NCI-H2107 (cell line): ENCODE measurements around the gene MIB2.
A peak's percentile ranks its signal among the peaks of the same experiment; 100 is the strongest.
"Not testable (repeated sequence)": the region's sequence is repeated elsewhere in the genome, so short reads cannot be mapped to it uniquely, and the experiment has no call there.

ENCODE experiments used
- DNase-seq: peaks from one replicate; lab custom pipeline; 2025; lab: John Stamatoyannopoulos, UW

Gene MIB2

DNA sequence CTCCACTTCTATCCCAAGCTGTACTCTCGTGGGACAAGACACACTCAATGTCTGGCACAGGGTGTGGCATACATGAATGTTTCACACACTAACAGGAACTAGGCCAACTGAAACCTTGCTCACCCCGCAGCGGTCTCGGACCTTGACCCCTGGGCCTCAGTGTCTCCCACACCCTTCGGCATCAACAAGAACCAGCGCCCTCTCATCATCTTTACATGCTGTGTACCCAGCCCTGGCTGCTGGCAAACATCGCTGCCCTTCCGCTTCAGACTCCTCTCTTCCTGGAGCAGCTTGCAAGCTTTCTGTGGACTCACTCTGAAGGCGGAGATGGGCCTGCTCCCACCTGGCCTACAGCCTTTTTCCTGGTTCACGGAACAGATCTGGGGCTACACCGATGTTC, 33.0 kb downstream of the MIB2 start:
- DNase-seq: not testable (repeated sequence)

- DNase-seq: peak; percentile 58
These were observed 43.6 kb downstream of the MIB2 start, which contains the start of gene CDK11B for GRCh38 chr1:1658583-1659549. Gene CDK11B (minus strand): TSS chr1:1659004. CDS start chr1:1657485, 1,519 bp downstream.

DNA sequence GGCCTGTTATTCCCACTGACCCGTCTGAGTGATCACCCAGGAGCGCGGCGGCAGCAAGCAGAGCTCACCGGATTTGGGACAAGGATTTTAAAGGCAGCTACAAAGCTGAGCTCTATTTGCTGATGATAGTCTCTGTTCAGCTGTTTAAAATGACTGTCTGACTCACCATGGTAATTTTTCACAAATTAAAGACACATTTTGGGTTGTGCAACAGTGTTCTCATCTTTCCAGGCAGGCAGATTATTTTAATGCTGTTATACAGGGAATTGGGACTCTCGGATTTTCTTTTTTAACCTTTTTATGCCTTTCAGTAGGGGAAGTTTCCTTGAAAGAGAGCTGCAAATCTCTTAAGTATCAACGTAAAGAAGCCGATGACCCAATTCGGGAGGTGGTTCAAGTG, 47.1 kb downstream of the MIB2 start:
- not testable (repeated sequence) for DNase-seq

DNA sequence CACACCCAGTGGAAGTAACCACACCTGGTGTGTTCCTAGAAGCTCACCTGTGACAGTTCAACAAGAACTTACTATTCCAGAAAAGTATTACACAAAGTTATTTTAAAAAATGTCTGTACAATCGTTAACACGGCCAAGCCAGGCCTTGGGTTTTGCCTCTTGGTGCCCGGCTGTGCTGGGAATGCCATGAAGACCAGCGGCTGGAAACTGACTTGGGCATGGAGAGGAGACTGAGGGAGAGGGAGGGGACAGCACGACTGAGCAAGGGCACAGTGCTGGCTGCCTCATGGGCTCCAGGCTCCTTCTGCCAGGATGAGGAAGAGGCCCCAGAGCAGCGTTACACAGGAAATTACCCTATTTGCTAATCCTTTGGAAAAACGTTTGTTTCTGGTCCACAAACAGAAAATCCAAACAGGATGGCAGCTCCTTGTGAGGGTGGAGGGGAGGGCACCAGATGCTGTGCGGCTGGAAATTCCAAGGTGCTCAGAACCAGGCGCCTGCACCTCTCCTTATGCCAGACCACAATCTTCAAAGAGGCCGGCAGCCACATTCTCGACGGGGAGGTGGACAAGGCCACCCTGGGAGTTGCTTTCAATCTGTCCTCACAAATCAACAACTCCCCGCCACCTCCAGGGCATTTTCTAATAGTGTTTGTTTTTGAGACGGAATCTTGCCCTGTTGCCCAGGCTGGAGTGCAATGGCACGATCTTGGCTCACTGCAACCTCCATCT, 47.7 kb downstream of the MIB2 start:
- not testable (repeated sequence) for DNase-seq

DNA sequence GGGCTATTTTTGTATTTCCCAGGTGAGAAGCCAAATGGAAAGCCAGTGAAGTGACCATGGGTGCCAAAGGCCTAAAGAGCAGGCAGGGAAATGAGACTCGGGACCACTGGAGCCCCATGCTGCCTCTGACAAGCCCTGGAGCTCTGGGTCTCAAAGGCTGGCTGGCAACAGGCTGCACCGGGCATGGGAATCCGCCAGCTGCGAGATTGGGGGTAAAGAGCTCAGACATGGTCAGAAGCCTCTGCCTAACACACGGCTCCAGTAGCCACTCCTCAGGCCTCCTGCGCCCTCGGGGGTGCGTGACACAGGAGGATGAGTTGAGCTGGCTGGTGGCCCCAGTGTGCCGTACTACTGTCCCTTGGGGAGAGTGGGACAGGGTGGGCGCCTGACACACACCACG, 49.0 kb downstream of the MIB2 start:
- not testable (repeated sequence) for DNase-seq

DNA sequence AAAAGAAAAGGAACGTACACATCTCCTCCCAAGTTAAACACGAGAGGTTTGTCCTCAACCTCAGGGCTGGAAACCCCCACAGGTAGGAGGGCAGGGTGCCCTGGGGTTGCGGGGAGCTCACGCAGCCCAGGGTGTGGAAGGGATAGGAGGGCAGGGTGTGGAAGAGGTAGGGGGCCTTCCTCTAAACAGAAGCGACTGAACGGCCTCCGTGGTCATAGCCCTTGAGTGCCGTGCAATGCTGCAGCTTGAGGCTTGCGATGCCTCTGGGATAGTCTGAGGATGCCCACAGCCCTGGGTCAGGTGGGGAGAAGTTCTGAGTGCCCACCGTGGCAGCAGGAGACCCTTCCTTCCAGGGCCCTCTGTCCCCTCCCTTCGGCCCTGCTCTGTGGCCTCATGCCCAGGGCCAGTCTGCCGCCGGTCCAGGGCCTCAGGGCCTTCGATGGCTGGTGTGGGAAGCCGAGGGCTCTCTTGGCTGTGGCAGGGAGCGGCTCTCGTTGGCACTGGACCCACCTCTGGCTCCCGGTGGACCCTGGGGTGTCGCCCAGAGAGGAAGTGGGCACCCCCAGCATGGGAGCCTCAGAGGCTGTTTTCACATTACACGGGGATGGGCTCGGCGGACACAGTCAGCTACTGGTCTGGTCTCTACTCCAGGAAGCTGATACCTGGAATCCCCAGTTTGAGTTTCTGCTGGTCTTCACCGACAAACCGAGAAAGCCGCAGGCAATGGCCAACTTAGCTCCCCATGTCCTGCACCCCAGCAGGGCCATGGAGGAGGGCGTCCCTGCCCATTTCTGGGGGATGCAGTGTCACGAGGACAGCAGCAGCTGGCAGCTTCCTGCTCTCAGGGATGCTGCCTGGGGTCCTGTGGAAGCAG, 49.9 kb downstream of the MIB2 start:
- no peak for DNase-seq

GRCh38 chr1:1665815-1666251, 50.5 kb downstream of the MIB2 start:
- DNase-seq: no peak

DNA sequence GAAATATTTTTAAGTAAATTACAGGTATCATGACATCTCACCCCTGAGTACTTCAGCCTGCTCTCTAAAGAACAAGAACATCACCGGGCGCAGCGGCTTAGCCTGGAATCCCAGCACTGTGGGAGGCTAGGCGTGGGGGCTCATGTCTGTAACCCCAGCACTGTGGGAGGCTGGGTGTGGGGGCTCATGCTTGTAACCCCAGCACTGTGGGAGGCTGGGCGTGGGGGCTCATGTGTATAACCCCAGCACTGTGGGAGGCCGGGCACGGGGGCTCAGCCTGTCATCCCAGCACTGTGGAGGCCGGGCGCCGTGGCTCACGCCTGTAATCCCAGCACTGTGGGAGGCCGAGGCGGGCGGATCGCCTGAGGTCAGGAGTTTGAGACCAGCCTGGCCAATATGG, 51.2 kb downstream of the MIB2 start:
- no peak for DNase-seq

DNA sequence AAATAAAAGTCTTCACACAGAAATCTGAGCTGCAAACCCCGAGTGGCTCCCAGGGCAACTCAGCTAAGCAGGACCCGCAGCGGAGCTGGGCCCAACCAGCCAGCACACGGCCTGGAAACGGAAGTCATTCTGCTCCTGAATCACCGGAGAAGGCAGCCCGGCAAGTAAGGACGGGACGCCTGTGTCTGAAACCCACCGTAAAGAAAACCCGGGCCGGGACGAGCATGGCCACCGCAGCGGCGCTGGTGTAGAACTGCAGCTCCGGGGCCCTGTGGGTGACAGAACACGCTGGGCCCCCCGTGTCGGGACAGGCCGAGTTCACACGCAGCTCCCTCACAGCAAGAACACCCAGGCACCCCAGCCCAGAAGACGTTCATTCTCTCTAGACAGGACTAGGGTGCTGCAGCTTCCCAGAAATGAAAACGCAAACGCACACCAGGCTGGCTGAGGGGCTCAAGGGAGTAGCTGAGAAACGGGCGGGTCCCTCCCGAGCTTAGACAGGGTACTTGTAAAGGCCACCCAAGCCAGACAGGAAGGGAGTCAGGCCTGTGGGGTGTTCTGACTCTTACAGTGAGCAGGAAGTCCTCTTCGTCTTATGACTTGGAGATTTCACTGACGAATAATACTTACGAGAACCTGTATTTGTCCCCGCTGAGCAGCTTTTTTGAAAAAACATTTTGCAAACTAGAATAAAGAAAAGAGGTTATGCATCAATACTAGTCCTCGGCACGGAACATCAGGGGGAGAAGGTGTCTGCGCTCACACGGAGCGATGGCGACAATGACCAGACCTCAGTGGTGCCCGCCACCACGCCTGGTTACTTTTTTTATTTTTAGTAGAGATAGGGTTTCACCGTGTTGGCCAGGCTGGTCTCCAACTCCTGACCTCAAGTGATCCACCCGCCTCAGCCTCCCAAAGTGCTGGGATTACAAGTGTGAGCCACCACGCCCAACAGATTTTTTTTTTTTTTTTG, 54.5 kb downstream of the MIB2 start:
- no peak for DNase-seq

DNA sequence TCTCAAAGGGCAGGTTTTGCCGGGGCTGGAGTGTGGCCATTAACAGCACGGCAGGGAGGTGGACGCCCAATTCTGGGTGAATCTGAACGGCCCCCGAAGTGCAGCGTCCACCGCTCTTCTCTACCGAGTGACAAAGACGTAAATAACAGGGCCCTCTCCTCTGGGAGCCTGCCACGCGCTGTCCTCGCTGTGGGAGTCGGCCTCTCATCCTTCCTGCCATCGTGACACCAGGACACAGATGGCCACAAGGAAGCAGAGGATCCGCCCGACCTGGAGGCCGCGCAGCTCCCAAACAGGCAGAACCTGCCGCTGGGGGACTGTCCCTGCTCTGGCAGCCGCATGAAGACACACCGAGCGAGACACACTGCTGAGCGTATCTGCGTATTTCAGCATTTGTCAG, 55.6 kb downstream of the MIB2 start:
- DNase-seq: no peak

GRCh38 chr1:1671365-1672119, 56.2 kb downstream of the MIB2 start:
- no peak for DNase-seq

DNA sequence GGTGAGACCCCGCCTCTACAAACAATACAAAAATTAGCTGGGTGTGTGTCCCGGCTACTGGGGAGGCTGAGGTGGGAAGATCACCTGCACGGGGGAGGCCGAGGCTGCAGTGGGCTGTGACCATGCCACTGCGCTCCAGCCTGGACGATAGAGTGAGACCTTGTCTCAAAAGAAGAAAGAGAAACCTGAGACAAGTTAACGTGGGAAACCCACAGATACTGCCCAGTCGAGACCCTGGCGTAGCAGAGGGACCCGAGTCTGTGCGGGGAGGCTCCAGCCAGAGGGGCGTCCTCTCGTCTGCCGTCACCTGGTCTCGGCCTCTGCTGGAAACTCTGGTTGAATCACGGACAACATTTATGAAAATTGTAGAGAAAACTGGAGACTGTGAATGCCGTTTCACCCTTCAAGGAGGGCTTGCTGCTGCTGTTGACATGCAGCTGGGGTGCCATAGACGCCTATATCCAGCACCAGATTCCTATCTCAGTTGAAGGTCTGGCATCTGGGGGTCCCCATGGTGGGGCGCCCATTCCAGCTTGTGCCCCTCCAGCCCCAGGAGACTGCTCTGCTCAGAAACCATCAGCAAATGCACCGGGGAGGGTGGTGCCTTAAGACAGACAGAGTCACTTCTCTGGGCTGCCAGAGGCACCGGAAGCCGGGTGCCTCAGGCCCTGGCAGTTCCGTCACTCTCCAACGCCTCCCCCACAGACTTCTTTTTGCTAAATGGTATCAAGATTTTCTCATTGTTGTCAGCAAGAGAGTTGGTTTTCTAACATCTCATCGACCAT, 57.1 kb downstream of the MIB2 start:
- DNase-seq: no peak

DNA sequence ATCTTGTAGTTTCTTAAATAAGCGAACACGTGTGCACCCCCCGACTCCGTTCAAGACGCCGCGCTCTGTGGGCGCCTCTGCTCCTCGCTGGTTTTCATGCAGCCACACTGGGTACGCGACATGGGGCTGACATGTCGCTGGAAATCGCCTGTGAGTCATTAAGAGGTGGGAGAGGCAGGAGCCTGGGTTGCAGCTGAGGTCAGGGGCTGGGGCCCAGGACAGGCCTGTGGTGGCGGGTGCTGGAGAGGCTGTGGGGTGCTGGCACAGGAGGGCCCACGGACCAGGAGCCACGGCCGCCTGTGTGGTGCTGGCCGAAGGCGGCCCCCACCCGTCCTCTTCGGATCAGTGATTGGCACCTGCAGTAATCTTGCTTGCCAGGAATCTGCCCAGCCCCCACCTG, 59.5 kb downstream of the MIB2 start:
- not testable (repeated sequence) for DNase-seq

GRCh38 chr1:1675218-1675617, 59.9 kb downstream of the MIB2 start:
- DNase-seq: not testable (repeated sequence)

DNA sequence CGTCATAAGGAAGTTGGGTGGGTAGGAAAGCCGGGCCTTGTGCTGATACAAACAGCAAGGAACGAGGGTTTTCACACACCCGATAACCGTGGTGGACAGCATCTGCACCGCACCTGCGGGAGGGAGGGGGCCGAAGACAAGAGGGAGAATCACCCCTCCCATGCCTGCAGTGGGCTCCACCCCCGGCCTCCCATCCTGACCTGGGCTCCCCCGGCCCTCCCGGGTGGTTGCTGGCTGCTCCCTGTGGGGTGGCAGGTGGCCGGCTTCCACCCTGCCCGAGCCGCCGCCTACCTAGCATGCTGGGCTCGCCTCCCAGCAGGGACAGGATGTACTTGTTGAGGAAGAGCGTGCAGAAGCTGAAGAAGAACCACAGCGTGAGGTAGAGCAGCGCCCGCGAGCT, 60.8 kb downstream of the MIB2 start:
- DNase-seq: not testable (repeated sequence)

DNA sequence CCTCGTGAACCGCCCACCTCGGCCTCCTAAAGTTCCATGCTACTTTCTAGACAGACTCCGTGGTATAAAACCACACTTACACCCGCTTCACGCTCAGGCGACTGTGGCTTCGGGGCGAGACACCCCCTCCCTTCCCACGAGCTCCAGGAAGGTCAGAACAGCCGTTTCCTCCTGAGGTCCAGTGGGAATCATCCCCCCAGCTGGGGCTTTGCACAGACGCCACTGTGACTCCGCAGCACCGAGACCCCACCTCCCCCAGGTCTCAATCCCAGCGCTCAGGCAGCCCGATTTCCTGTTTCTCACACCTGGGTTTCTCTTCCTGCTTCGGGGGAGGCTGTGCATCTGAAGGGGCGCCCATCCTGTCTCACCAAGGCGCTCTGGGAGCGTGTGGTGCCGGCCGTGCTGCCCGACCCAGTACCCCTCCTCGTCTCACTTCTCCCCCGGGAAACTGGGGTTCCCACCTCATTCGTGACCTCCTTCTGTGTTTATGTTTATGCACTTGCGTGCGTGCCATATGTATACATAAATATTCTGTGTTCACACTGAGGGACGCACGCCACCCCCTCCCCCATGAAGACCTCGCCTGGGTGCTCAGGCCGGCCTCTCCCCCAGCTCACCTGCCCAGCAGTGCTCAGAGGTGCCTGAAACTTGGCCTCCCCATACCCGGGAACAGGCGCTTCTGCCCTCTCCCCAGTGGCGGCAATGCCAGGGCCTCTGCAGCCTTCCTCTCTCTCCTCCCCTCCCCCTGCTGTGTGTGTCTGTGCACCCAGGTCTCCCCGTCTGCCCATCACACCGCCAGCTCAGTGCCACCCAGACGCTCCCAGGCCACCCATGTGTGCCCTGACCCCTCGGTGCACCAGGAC, 62.6 kb downstream of the MIB2 start:
- DNase-seq: no peak

GRCh38 chr1:1678581-1679380, 63.5 kb downstream of the MIB2 start:
- no peak for DNase-seq
